Measurements from ENCODE around the gene CFAP97D1.

- TF ChIP-seq EZH2 (IDR thresholded peaks at IDR 0.05; ENCODE audit: insufficient read depth, poor library complexity, severe bottlenecking): no peak
- no peak for TF ChIP-seq EZH2phosphoT487 (IDR thresholded peaks at IDR 0.05; ENCODE audit: insufficient read depth, low read depth)
These were observed 46.0 kb downstream of the CFAP97D1 start for GRCh38 chr17:43826206-43826605.

All from GM23248 (cell line).